Endothelial cell of umbilical vein (primary cell): ENCODE results near the gene FAM131C. TPM values are rescaled to one million over a fixed set of nuclear protein-coding genes. Genes with fewer than 3 reads are reported as not detected.

Experiments
- BruUV-seq: library from RNA; stranded (reverse); fragments of 400-500 nt; replicated peaks from 2 replicates; lab custom pipeline; 2021; lab: Mats Ljungman, UMichigan
- CTCF ChIA-PET: fragments of 300-600, 350-600 bp; sonication (Branson Sonifier 250); formaldehyde crosslinking; loops from one replicate; lab custom pipeline; 2021; ENCODE audit warnings: antibody characterized with exemption, inconsistent platforms; lab: Charles Lee
- POLR2A ChIA-PET: fragments of 300-600, 350-600 bp; sonication (Branson Sonifier 250); formaldehyde crosslinking; loops from one replicate; lab custom pipeline; 2021; ENCODE audit warnings: antibody characterized with exemption, inconsistent platforms; lab: Charles Lee
- DNase-seq: peaks from one replicate; pipeline ENCODE4 v3.0.0-alpha.2; 2011; ENCODE audit warnings: low read depth, low spot score
- FAIRE-seq: peaks from 2 replicates; lab custom pipeline; 2011; peaks lifted over from hg19 to GRCh38; lab: Jason Lieb, UNC
- H2AFZ ChIP-seq: 2 replicates; pipeline ENCODE4 v1.6.0; 2012; ENCODE audit warnings: low read depth, low read length, control low read depth, inconsistent platforms
- H3K27ac ChIP-seq: 2 replicates; pipeline ENCODE4 v1.5.1; 2011; ENCODE audit warnings: low read depth, mild to moderate bottlenecking, control low read depth, low read length, moderate library complexity; ENCODE audit not compliant: insufficient read depth
- H3K27me3 ChIP-seq, 2 experiments: 2 replicates each; pipeline versions ENCODE4 v1.6.0 to v1.6.1; 2011; ENCODE audit warnings: low read length in 2 of 2, mixed read lengths in 1 of 2; ENCODE audit not compliant: control insufficient read depth in 2 of 2, insufficient read depth in 2 of 2
- H3K36me3 ChIP-seq, 2 experiments: 2 replicates in 1 of 2; 3 replicates in 1 of 2; pipeline ENCODE4 v1.5.1; 2011; ENCODE audit warnings: low read length in 2 of 2, mild to moderate bottlenecking in 1 of 2, moderate library complexity in 1 of 2; ENCODE audit not compliant: control insufficient read depth in 2 of 2, insufficient read depth in 2 of 2; ENCODE audit errors: extremely low read depth in 1 of 2
- H3K4me1 ChIP-seq: 3 replicates; pipeline ENCODE4 v1.5.1; 2011; ENCODE audit warnings: mild to moderate bottlenecking, low read length; ENCODE audit not compliant: control insufficient read depth, insufficient read depth; ENCODE audit errors: extremely low read depth
- H3K4me2 ChIP-seq: 2 replicates; pipeline ENCODE4 v1.6.1; 2011; ENCODE audit warnings: low read length, control low read depth, mixed read lengths; ENCODE audit not compliant: insufficient read depth
- H3K4me3 ChIP-seq, 3 experiments: fragments of 200-600 bp in 1 of 3; sonication (generic), shearing (Covaris generic) in 1 of 3; replicated peaks in 1 of 3; 2 replicates each; pipeline ENCODE4 v1.5.1; 2011 to 2016; ENCODE audit warnings: control low read depth in 3 of 3, low read length in 3 of 3, mild to moderate bottlenecking in 2 of 3, inconsistent platforms in 1 of 3, low read depth in 1 of 3, moderate library complexity in 1 of 3; ENCODE audit not compliant: insufficient read depth in 1 of 3
- H3K79me2 ChIP-seq: 2 replicates; pipeline ENCODE4 v1.6.0; 2012; ENCODE audit warnings: low read length, inconsistent platforms; ENCODE audit not compliant: control insufficient read depth, insufficient read depth
- H3K9ac ChIP-seq: replicated peaks from 2 replicates; pipeline ENCODE3; 2011; ENCODE audit warnings: low read length, control low read depth; ENCODE audit not compliant: insufficient read depth; ENCODE audit errors: extremely low read depth
- H3K9me1 ChIP-seq: replicated peaks from 3 replicates; pipeline ENCODE4 v1.6.0; 2011; ENCODE audit warnings: mild to moderate bottlenecking, low read length; ENCODE audit not compliant: control insufficient read depth, insufficient read depth; ENCODE audit errors: extremely low read depth
- H3K9me3 ChIP-seq: replicated peaks from 2 replicates; pipeline ENCODE4 v1.5.1; 2012; ENCODE audit warnings: low read length, inconsistent platforms; ENCODE audit not compliant: control insufficient read depth, insufficient read depth
- H4K20me1 ChIP-seq: replicated peaks from 2 replicates; pipeline ENCODE3; 2011; ENCODE audit warnings: mild to moderate bottlenecking, low read length; ENCODE audit not compliant: control insufficient read depth, insufficient read depth; ENCODE audit errors: extremely low read depth
- CTCF ChIP-seq, 2 donors: IDR thresholded peaks; 1 replicate in 1 of 2; 2 replicates in 1 of 2; pipeline ENCODE4 v1.5.1; 2011; ENCODE audit warnings: low read length in 2 of 2, mild to moderate bottlenecking in 2 of 2, moderate library complexity in 2 of 2, control low read depth in 1 of 2, inconsistent platforms in 1 of 2, low read depth in 1 of 2; ENCODE audit not compliant: insufficient read depth in 1 of 2; ENCODE audit errors: extremely low read depth in 1 of 2
- EZH2 ChIP-seq: IDR thresholded peaks from 2 replicates; pipeline ENCODE4 v1.6.1; 2012; ENCODE audit warnings: borderline replicate concordance, low read depth, mild to moderate bottlenecking, moderate library complexity, low read length, inconsistent platforms; ENCODE audit not compliant: severe bottlenecking
- FOS ChIP-seq: IDR thresholded peaks from 2 replicates; pipeline ENCODE4 v1.6.1; 2011; ENCODE audit warnings: mild to moderate bottlenecking, low read length, moderate library complexity, borderline replicate concordance; ENCODE audit not compliant: insufficient read depth
- GATA2 ChIP-seq: IDR thresholded peaks from 2 replicates; pipeline ENCODE4 v1.7.0; 2011; ENCODE audit warnings: low read depth, mild to moderate bottlenecking, moderate library complexity, mixed read lengths, low read length; ENCODE audit not compliant: insufficient read length, insufficient read depth
- JUN ChIP-seq: IDR thresholded peaks from 2 replicates; pipeline ENCODE4 v1.6.1; 2011; ENCODE audit warnings: borderline replicate concordance, low read depth; ENCODE audit not compliant: insufficient read length, insufficient read depth
- MAX ChIP-seq: IDR thresholded peaks from 2 replicates; pipeline ENCODE4 v1.6.1; 2011; ENCODE audit not compliant: insufficient read depth, insufficient read length
- MYC ChIP-seq: IDR thresholded peaks from one replicate; pipeline ENCODE4 v1.6.1; 2011; ENCODE audit warnings: mild to moderate bottlenecking, low read depth, low read length
- POLR2A ChIP-seq: IDR thresholded peaks from 2 replicates; pipeline ENCODE4 v1.6.1; 2012; ENCODE audit warnings: low read depth, mild to moderate bottlenecking, control low read depth, low read length
- POLR2AphosphoS5 ChIP-seq: IDR thresholded peaks from 2 replicates; pipeline ENCODE4 v1.6.1; 2012; ENCODE audit warnings: low read depth, mild to moderate bottlenecking, control low read depth, low read length, moderate library complexity; ENCODE audit not compliant: insufficient read depth
- dilution Hi-C: fragments of 300-500 bp; cut with MboI; formaldehyde crosslinking; loops from one replicate; pipeline ENCODE4 v1.15.0; 2019; ENCODE audit warnings: low sequenced_read_pairs; ENCODE audit not compliant: extremely low pct_ligation_motif_present
- intact Hi-C: fragments of 100-400 bp; cut with micrococcal nuclease; formaldehyde crosslinking; loops from one replicate; pipeline ENCODE4 v1.10.0; 2022
- polyA plus RNA-seq, 4 experiments: library from polyadenylated mRNA; depleted of rRNA in 3 of 4; stranded (reverse) in 3 of 4; unstranded in 1 of 4; fragments of >200 nt; gene quantifications; 2 replicates each; pipeline versions ENCODE4 v1.2.1 to v1.2.3, GENCODE V29; 2011 to 2012; ENCODE audit warnings: missing spikeins in 1 of 4
- total RNA-seq: library from RNA; stranded (reverse); gene quantifications from 2 replicates; pipeline ENCODE4 v1.2.3, GENCODE V29; 2021

Gene FAM131C
- total and polyA plus RNA-seq, 2 donors (not counting 3 experiments of a cell fraction or from before 2014, with no cell fraction given) = 0.23 TPM; not detected in 1

- no peak overlapping the region for H3K4me3 ChIP-seq
- no peaks in the 10 kb centered on the region for H4K20me1 ChIP-seq
- POLR2A ChIA-PET = no interaction called here
- no peaks in the 10 kb centered on the region for H3K36me3 ChIP-seq
- dilution Hi-C loops (no loop called here), intact Hi-C loops (no loop called here)
- no peak overlapping the region for H2AFZ ChIP-seq
- CTCF ChIA-PET = interaction anchor here (0.6 to 3.6 kb wide), 7 partner anchors 9 to 263 kb away, joined by 3 to 19 read pairs (median 4); no protein-coding TSS in a partner anchor
- H3K9me1 ChIP-seq = no peaks in the 10 kb centered on the region
- TF ChIP-seq CTCF (IDR thresholded peaks at IDR 0.05; ENCODE audit: extremely low read depth in 1 of 2, insufficient read depth in 1 of 2, low read depth in 1 of 2, low read length in 2 of 2) (no peak), EZH2 (no peak), POLR2AphosphoS5 (no peak), MYC (no peak), GATA2 (no peak), JUN (no peak), FOS (no peak), MAX (no peak), POLR2A (no peak)
- FAIRE-seq (no peak), DNase-seq (no peak)
- no peak overlapping the region for H3K4me2 ChIP-seq
- H3K27me3 ChIP-seq = peaks cover 0 to 4% of the 10 kb centered on the region in 2 experiments
- H3K27ac ChIP-seq = no peak overlapping the region
- no TSS peak for BruUV-seq
- no peaks in the 10 kb centered on the region for H3K79me2 ChIP-seq
- no peaks in the 10 kb centered on the region for H3K4me1 ChIP-seq
- no peak overlapping the region for H3K9ac ChIP-seq
- no peaks in the 10 kb centered on the region for H3K9me3 ChIP-seq
These were observed 18.6 kb downstream of the FAM131C start for GRCh38 chr1:16054598-16055540.
